GM21619 (cell line): Measurements from ENCODE around the gene ZNF500.
"Not testable (repeated sequence)": the region's sequence is repeated elsewhere in the genome, so short reads cannot be mapped to it uniquely, and the experiment has no call there.

Experiments used
- ATAC-seq: cut with Tn5 transposase; IDR thresholded peaks from one replicate; pipeline ENCODE4 v1.9.1; 2021; ENCODE audit not compliant: unreplicated experiment

The ZNF500 gene

DNA sequence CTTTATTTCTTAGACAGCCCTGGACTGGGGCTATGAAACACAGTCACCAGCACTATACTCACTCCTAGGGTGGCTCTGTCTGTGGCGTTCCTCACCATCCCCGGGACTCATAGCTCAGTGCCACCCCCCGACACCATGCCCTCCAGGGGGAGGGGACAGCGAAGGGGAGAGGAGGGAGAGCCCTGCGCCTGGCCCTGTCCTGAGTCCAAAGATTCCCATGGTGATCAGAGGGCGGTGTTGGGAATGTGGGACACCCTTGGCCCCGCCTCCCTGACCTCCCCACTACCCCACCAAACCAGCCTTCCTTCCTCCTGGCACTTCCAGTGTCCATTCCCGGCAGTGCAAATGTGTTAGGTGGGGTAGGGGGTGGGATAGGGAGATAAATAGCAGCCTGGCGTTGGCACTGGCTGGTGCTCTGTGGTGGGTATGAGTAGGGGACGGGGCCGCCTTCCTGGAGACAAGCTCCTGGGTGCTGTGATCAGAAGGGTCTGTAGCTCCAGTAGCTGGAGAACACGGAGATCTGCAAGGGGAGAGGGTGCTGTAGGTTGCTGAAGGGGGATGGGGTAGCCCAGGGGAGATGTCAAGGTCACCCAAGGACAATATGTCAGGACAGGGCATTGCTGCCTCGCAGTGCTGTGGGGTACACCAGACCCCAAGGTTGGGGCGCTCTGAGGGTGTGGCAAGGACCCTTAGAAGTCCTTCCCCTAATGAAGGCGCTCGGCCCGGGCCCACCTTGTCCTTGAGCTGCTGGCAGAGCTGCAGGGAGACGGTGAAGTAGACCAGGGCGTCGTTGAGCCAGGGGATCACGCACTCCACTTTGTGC lies 30.2 kb upstream of the ZNF500 start:
- ATAC-seq: no peak

- ATAC-seq: no peak
Observed at GRCh38 chr16:4795828-4796572, 29.0 kb upstream of the ZNF500 start.

- ATAC-seq: no peak
Observed at GRCh38 chr16:4795181-4795827, 28.3 kb upstream of the ZNF500 start, which contains the start of gene SMIM22. Gene SMIM22 (plus strand): TSS chr16:4795369. CDS start chr16:4795735, 366 bp downstream.

DNA sequence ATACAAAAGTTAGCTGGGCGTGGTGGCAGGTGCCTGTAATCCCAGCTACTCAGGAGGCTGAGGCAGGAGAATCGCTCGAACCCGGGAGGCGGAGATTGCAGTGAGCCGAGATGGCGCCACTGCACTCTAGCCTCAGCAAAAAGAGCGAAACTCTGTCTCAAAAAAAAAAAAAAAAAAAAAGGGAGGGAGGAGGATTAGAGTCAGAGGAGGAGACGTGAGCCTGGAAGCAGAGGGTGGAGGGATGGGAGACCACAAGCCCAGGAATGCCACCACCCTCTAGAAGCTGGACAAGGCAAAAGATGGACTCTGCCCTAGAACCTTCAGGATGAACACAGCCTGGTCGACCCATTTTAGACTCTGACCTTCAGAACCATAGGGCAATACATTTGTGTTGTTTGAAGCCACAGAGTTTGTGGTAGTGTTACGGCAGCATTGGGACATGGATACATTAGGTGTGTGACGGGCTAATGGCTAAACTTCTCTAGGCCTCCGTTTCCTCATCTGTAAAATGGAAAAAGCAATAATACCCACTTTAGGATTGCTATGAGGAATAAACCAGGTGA lies 26.1 kb upstream of the ZNF500 start:
- no peak for ATAC-seq

DNA sequence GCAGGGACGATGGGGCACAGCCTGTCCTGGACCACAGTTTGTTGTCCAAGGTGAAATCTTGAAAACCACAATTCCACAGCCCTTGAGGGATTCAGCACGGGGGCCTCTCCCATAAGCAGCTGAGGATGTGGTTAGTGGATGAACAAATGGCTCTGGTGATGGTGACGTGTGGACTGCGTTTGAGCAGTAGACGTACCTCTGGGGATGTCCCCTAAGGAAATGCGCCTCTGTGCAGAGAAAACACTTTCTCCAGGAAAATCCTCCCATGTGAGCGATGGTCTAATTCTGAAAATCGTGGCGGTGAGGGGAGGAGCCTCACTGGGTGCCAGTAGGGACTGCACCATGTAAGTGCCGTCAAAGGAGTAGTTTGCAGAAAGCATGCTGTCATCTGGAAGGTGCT lies 23.9 kb upstream of the ZNF500 start:
- no peak for ATAC-seq

DNA sequence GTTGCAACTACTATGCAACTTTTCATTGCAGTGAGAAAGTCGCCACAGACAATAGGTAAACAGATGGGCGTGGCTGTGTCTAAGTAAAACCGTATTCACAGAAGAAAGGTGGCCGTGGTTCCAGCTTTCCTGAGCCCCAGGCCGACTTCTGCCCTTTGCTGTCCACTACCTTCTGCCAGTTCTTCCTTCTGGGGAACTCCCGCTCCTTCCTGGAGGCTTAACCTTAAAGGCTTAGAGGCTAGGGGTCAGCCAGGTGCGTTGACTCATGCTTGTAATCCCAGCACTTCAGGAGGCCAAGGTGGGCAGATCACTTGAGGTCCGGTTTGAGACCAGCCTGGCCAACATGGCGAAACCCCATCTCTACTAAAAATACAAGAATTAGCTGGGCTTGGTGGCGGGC lies 23.3 kb upstream of the ZNF500 start:
- no peak for ATAC-seq

- no peak for ATAC-seq
Observed at GRCh38 chr16:4788910-4789309, 21.9 kb upstream of the ZNF500 start.

DNA sequence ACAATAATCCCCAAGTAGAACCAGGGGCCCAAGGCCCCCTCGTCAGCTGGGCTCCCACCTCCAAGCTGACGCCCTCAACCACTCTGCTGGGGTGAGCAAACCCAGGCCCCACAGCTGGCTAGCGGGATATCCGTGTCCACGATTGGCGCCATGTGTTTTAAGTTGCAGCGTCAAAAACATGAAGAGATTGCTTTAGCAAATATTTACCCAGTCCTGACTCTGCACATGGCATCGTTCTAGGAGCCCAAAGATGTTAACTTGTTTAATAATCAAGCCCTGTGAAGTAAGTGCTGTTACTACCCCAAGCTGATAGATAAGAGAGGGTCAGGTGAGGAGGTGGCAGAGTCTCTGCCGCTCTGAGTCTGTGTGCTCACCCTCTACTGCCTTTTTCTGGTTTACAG lies 21.5 kb upstream of the ZNF500 start:
- no peak for ATAC-seq

GRCh38 chr16:4787627-4788482 lies 20.9 kb upstream of the ZNF500 start, which contains the start of gene SEPTIN12:
Gene SEPTIN12 (minus strand): TSS chr16:4788345. CDS start chr16:4787645, 700 bp downstream.
- no peak for ATAC-seq

DNA sequence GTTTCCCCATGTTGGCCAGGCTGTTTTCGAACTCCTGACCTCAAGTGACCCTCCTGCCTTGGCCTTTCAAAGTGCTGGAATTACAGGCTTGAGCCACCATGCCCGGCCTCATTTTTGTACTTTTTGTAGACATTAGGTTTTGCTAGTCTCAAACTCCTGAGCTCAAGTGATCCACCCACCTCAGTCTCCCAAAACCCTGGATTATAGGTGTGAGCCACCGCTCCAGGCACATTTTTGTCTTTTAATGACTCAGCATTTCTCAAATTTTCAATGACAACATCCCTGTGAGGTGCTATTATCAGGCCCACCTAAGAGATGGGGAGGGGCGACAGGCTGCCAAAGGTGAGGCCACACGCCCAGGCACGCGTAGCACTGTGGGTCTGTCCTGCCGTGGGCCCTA lies 20.1 kb upstream of the ZNF500 start:
- no peak for ATAC-seq

- ATAC-seq: no peak
Observed at GRCh38 chr16:4785758-4786433, 18.9 kb upstream of the ZNF500 start.

DNA sequence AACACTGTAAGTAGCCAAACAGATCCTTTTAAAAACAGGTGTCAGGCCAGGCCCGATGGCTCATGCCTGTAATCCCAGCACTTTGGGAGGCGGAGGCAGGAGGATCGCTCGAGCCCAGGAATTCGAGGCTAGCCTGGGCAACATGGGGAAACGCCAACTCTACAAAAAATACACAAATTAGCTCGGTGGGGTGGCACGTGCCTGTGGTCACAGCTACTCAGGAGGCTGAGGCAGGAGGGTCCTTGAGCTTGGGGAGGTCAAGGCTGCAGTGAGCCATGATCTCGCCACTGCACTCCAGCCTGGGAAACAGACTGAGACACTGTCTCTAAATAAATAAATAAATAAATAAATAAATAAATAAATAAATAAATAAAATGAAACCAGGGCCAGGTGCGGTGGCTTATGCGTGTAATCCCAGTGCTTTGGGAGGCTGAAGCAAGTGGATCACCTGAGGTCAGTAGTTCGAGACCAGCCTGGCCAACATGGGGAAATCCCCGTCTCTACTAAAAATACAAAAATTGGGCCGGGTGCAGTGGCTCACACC lies 17.6 kb upstream of the ZNF500 start:
- not testable (repeated sequence) for ATAC-seq

- no peak for ATAC-seq
Observed at GRCh38 chr16:4783951-4784336, 17.0 kb upstream of the ZNF500 start.

DNA sequence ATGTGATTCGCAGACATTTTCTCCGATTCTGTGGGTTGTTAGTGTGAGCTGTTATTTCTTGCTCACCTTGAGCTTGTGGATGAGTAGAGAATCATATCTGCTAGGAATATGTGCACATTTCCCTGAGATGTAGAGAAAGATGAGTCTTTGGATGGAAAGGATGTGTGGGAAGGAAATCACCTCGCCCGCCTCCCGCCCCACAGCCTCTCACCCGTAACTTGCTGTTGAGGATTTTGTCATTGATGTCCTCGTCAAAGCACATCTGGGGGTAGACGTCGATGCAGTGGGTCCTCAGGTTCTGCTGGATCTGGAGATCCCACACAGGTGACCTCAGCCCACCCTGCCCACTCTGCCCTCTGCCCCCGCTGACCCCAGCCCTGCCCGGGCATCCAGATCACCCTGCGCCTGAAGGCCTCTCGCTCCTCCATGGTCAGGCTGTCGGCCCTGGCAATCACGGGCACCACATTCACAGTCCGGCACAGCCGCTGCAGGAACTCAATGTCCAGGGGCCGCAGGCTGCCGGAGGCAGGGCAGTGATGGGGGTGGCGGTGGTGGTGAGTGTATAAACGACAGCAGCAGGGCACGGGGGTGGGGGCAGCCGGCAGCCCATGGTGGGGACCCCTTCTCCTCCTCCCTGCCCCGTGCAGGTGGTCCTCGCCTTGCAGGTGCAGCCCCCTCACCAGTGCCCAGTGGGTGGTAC lies 16.4 kb upstream of the ZNF500 start:
- no peak for ATAC-seq

GRCh38 chr16:4780235-4780634 lies 13.3 kb upstream of the ZNF500 start:
- ATAC-seq: no peak

DNA sequence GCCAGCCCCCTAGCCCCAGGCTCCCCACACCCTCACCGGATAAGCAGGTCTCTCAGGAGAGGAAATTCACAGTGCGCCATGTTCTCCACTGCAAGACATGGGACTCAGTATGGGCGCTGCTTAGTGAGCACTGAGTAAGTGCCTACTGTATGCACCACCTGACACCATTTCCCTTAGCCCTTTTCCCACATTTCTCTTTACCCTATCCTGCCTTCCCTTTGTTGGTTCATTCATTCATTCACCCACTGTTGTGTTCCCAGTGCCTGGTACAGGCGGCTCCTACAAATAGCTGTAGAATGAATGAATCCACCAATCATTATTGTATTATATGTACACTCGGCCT lies 11.1 kb upstream of the ZNF500 start:
- ATAC-seq: no peak

GRCh38 chr16:4777339-4778049 lies 10.5 kb upstream of the ZNF500 start:
- no peak for ATAC-seq

- ATAC-seq: no peak
Observed at GRCh38 chr16:4776141-4776705, 9.3 kb upstream of the ZNF500 start.
